GM18951 (cell line): ENCODE results near the gene GLYATL1B.

Source experiments
- POLR2A ChIP-seq: IDR thresholded peaks from 4 replicates; pipeline ENCODE4 v1.6.1; 2011; ENCODE audit warnings: mild to moderate bottlenecking; ENCODE audit not compliant: insufficient read length, insufficient read depth; ENCODE audit errors: extremely low read depth
- in situ Hi-C: fragments of 300-500 bp; cut with MboI; formaldehyde crosslinking; loops from one replicate; pipeline ENCODE4 v1.12.0; 2022; ENCODE audit warnings: low sequenced_read_pairs, mixed read lengths, inconsistent platforms; ENCODE audit not compliant: unreplicated experiment

The GLYATL1B gene

DNA sequence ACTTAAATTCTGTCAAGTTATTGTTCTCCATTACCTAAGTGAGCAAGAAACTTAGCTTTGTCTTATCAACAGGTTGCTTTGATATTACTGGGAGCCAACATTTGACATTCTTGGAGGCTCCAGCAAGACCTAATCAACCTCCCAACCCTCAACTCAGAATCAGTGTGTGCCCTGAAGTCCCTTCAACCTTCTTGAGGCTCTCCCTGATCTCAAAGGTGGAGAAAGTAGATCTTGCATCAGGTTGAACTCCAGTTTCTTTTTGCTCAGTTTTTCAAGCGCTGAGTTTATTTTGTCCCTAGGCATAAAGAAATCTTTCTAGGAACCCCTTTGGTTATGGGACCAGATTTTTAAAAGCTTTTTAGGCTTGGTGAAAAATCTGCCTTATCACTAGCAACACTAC lies 58.0 kb downstream of the GLYATL1B start:
- in situ Hi-C loops, result no loop called here
- no peak for TF ChIP-seq POLR2A
